Tibial nerve (tissue), 4 donors: Measurements from ENCODE around the gene GALNT13.

Source experiments
- CTCF ChIP-seq, 5 experiments: fragments of 200-600 bp in 3 of 5; fragments of 450-650 bp in 2 of 5; sonication (generic) in 3 of 5; IDR thresholded peaks; one replicate each; pipeline ENCODE4 v1.5.1; 2016 to 2019; ENCODE audit warnings: antibody characterized with exemption in 5 of 5, mild to moderate bottlenecking in 3 of 5, moderate library complexity in 2 of 5
- EP300 ChIP-seq, 2 donors: sonication (generic); formaldehyde crosslinking; IDR thresholded peaks; one replicate each; pipeline ENCODE4 v1.6.1; 2017; ENCODE audit warnings: antibody characterized with exemption in 2 of 2, mild to moderate bottlenecking in 1 of 2
- POLR2A ChIP-seq, 2 donors: fragments of 450-650 bp; IDR thresholded peaks; one replicate each; pipeline ENCODE4 v1.6.1; 2017; ENCODE audit warnings: antibody characterized with exemption in 2 of 2, mild to moderate bottlenecking in 2 of 2, moderate library complexity in 2 of 2

DNA sequence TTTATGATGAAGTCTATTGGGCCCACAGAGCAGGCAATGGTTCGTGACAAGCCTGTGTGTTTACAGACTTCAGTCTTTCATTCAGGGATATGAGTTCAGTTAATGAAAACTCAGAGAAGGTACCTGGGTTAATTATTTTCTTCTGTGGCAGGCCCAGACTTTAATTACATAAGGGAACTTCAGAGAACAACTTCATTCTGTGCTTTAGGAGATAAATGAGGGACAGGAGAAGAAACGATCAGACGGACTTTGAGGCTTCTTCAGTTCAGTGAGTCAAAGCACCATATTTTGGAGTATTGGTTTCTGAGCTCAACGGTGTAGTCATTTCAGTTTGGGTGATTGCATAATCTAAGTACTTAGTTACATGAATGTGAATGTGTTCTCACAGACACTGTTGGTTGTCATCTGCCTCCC is 623.7 kb downstream of the GALNT13 start:
- TF ChIP-seq CTCF (IDR thresholded peaks at IDR 0.05), result no peak
- no peak for TF ChIP-seq POLR2A (IDR thresholded peaks at IDR 0.05)
- no peak for TF ChIP-seq EP300 (IDR thresholded peaks at IDR 0.05)
